GM23338 (cell line): ENCODE results near the gene BTNL8.

Source experiments
- EZH2 ChIP-seq: fragments of 200-600 bp; sonication (generic); IDR thresholded peaks from one replicate; pipeline ENCODE4 v1.8.0; 2017; ENCODE audit warnings: antibody characterized with exemption, mild to moderate bottlenecking, low read depth; ENCODE audit not compliant: unreplicated experiment
- EZH2phosphoT487 ChIP-seq: fragments of 200-600 bp; sonication (generic); IDR thresholded peaks from one replicate; pipeline ENCODE4 v1.8.1; 2018; ENCODE audit warnings: antibody characterized with exemption; ENCODE audit not compliant: unreplicated experiment
- TF ChIP-seq, protein P1 (sequence below), 2 experiments: fragments of 200-600 bp in 1 of 2; sonication (generic) in 1 of 2; conservative IDR thresholded peaks; 2 replicates each; pipeline versions ENCODE4 v1.5.1 to v1.6.1; 2016 to 2017; ENCODE audit warnings: antibody characterized with exemption in 2 of 2, low read depth in 2 of 2, mild to moderate bottlenecking in 2 of 2, moderate library complexity in 1 of 2
- TF ChIP-seq, protein P2 (sequence below): IDR thresholded peaks from 2 replicates; pipeline ENCODE4 v1.6.1; 2016; ENCODE audit warnings: antibody characterized with exemption

DNA sequence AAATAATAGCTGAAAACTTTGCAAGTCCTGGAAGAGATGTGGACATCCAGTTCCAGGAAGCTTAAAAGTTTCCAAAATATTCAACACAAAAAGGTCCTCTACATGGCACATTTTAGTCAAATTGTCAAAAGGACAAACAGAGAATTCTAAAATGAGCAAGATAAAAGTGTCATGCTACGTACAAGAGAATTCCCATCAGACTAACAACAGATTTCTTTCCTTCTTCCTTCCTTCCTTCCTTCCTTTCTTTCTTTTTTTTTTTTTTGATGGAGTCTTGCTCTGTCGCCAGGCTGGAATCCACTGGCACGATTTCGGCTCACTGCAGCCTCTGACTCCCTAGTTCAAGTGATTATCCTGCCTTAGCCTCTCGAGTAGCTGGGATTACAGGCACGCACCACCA is 39.3 kb downstream of the BTNL8 start:
- TF ChIP-seq, protein P1, sequence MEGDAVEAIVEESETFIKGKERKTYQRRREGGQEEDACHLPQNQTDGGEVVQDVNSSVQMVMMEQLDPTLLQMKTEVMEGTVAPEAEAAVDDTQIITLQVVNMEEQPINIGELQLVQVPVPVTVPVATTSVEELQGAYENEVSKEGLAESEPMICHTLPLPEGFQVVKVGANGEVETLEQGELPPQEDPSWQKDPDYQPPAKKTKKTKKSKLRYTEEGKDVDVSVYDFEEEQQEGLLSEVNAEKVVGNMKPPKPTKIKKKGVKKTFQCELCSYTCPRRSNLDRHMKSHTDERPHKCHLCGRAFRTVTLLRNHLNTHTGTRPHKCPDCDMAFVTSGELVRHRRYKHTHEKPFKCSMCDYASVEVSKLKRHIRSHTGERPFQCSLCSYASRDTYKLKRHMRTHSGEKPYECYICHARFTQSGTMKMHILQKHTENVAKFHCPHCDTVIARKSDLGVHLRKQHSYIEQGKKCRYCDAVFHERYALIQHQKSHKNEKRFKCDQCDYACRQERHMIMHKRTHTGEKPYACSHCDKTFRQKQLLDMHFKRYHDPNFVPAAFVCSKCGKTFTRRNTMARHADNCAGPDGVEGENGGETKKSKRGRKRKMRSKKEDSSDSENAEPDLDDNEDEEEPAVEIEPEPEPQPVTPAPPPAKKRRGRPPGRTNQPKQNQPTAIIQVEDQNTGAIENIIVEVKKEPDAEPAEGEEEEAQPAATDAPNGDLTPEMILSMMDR (conservative IDR thresholded peaks at IDR 0.05; ENCODE audit: low read depth in 2 of 2): no peak
- TF ChIP-seq EZH2: no peak
- no peak for TF ChIP-seq EZH2phosphoT487
- TF ChIP-seq, protein P2, sequence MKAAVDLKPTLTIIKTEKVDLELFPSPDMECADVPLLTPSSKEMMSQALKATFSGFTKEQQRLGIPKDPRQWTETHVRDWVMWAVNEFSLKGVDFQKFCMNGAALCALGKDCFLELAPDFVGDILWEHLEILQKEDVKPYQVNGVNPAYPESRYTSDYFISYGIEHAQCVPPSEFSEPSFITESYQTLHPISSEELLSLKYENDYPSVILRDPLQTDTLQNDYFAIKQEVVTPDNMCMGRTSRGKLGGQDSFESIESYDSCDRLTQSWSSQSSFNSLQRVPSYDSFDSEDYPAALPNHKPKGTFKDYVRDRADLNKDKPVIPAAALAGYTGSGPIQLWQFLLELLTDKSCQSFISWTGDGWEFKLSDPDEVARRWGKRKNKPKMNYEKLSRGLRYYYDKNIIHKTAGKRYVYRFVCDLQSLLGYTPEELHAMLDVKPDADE: no peak
